NOMO-1 treated with DMSO at 0.1 percent for 48 hours (cell line): Measurements from ENCODE around the gene CPT2.

Experiments used
- DNase-seq: peaks from one replicate; lab custom pipeline; 2025; ENCODE audit not compliant: unreplicated experiment; lab: John Stamatoyannopoulos, UW

CPT2 gene

DNA sequence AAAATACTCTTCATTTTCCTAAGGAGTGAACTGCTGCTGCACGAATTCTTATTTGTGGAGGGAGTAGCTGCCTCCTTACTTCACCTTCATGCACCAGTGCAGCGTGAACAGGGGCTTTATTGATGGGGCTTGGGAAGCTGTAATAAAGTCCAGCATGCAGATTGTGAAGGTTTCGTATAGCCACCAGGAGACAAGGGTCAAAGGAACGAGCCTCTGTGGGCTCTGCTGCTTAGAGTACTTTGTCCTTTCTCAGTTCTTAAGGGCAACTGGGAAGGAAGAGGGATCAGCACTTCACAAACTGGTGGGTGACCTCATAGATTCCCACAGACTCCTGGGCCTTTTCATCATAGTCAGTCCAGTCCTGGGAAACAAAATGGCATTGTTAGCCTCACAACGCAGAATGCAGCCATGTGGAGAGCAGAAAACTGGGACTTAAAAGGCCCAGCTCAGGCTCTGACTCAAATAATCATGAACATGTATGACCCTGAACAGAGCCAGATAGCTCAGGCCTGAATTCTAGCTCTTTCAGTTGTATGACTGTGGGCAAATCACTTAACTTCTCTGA is 17.8 kb downstream of the CPT2 start:
- DNase-seq = no peak

DNA sequence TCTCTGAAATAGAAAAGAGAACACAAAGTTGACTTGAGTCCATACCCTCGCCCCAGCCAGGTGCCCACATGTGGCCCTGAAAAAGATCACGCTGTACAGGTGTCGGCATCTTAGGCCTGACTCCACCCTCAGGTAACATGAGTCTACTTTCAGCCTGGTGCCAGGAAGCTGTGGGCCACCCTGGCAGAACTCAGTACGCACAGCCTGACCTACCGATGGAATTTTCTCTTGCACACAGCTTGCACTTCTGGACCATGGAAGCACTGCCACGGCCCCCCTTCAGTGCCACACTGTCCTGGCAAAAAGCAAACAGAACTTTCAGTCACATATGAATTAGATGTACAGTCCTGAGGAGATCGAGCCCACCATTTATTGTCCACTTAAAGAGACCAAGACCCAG is 21.6 kb downstream of the CPT2 start:
- DNase-seq = no peak

DNA sequence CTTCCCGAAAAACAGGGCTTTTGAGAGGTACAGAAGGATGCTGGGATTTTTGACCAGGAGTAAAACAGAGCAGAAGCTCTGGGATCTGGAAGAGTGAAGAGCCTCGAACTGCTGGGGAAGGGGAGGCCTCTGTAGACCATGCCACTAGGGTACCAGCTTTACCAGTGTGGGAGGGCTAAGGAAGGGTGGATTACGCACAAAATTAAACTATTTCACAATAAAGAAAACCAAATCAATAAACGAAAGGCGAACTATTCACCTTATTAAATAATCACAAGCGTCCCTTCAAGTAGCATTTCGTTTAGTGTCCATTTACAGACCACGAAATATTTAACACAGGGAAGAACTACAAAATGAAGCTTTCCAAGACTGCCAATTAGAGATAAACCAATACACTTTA is 23.1 kb downstream of the CPT2 start:
- no peak for DNase-seq

DNA sequence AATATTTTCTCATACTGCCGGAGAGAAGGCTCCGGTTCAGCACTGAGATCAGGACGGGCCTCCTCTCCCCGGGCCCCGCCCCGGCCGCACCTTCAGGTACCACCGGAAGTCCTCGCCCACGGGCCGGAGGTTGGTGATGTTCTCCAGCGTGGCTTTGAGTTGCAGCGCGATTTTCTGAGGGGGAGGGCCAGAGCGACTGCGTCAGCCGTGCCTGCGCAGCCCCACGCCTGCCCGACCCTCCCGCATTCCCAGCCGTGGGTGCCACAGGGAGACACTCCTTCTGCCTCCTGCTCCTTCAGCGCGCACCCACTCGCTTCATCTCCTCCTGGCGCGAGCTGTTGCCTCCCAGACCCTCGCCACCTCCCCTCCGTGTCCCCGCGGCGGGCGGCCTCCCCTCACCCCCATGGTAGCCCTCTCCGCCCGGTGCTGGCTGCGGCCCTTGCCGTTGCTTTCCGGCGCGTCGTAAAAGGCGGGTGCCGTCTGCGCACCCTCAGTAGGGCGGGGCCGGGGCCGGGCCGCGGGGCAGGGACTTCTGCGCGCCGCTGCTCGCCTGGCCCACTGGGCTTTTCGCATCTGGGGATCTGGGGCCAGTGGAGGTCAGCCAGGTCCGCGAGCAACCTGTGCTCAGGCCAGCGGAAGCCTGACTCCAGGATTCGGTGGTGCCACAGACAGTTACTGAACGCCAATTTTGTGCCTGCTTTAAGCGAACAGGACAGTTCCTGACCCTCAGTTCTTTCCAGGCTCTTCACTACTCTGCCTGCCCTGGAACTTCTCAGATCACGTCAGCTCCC is 23.7 kb downstream of the CPT2 start, which contains the start of gene CZIB:
CZIB (minus strand) TSS at position 464 of the 791 bp plus-strand sequence; CDS start at position 405, 59 bp downstream.
- peak; percentile 87 for DNase-seq

DNA sequence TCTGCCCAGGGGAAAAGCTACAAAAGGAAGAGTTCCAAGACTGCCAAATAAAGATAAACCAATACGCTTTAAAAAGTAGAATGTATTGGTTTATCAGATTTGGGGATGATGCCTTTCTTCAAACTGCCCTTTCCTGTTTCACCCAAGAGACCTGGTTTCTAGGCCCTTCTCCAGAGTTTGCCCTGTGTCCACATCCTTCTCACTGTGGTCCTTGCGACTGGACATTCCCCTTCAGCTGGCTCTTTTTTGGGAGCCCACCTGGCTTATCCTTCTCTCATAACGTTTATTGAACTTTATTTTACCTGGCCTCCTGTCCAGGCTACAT is 24.3 kb downstream of the CPT2 start:
- DNase-seq = no peak

DNA sequence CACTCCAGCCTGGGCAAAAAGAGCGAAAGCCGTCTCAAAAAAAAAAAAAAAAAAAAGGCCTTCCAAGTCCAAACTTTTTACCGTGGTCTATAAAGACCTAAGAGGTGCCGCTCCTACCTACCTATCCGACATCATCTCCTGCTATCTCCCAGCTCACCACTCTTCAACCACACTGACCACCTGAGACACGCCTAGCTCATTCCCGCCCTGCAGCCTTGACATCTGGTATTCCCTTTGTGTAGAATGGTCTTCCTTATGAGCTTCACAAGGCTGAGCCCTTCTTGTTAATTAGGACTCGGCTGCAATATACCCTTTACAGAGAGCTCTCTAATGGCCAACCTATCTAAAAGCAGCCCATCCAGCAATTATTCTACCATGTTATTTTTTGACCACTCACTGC is 41.0 kb downstream of the CPT2 start:
- DNase-seq = no peak

DNA sequence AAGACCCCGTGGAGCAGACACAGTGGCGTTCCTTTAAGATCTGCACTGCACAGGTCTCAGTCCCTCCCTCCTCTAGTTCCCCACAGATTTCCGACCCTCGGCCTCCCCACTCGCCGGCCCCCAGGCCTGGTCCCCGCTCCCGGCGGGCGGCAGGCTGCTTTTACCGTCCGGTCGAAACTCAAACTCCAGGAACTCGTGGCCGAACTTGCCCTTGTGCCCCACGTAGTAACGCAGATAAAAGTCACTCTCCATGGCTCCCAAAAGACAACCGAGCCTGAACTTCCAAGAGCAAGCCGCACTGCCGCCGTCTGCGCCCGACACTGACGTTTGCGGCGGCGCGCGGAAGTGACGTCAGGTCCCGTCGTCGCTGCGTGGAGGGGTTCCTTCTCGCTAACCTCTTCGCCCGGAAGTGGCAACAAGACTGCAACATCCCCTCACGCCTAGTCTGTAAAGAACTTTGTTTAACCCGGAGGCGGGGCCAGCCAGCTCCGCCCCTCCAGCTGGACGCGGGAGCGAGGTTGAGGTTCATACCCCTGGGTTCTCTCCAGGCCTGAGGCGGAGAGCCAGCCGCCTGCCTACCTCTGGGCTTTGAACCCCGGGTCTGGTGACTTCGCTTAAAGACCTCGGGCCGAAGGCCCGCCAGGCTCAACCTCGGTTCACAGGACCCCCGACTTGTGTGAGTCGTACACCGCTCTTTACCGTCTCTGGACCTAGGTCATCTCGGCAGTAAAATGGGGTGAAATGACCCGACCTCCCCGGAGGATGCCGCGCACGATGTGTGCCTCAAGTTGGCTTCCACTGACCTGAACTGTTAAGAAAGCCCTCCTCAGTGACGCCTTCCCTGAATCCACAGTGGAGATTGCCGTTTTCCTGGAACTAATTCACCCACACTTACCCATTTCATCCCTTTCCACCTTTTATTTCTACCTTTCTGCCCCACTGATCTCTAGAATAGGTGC is 41.9 kb downstream of the CPT2 start, which contains the start of gene MAGOH:
MAGOH (minus strand) TSS at position 322 of the 959 bp plus-strand sequence; CDS start at position 252, 70 bp downstream.
- peak; percentile 94 for DNase-seq

DNA sequence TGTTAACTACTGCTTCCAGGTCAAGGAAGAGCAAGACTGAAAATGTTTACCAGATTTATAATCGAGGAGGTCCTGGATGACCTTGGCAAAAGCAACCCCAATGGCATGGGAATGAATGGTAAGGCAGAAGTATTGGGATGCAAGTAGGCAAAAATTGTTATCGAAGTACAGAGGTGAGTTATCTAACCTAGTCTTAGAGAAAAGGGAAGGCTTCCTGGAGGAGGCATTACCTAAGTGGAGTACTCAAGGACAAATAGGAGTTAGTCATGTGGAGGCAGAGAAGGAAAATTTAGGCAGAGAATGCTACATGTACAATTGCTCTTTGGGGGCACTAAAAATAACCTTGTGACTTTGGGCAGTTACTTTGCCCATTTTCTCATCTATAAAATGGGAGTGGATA is 45.2 kb downstream of the CPT2 start:
- no peak for DNase-seq

DNA sequence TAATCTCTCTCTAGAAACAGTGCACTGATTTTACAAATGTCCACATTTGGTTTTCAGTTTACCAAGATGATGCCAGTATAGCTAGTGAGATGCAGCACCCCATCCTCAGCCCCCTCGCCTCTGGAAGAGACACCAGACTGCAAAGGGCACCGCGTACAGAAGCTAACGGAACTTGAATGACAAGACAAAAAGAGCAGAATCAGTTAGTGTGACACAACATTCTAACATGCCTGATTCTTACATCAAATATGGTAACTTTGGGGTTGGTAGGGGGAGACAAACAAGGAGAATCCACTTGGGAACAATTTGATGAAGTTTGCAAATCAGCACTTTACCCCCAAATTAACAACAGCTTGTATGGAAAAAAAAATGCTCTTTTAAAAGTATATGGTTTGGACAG is 45.8 kb downstream of the CPT2 start:
- DNase-seq = no peak

DNA sequence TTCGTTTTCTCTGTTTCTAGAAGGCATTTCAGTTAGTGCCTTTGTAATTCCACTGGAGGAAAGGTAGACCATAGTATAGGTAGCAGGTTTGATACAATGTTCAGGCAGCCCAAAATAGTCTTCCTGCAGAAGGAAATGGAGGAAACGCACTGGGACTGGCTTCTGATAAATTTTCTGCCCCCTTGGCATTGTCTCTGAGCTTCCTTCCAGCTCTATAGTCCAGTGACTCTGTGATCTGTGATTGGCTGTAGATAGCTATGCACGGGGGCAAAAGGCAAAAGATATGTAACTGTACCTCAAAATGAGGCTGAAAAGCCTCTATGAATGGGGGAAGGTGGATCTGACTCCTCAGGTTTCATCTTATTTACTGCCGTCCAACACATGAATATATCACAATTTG is 47.5 kb downstream of the CPT2 start:
- DNase-seq = no peak

DNA sequence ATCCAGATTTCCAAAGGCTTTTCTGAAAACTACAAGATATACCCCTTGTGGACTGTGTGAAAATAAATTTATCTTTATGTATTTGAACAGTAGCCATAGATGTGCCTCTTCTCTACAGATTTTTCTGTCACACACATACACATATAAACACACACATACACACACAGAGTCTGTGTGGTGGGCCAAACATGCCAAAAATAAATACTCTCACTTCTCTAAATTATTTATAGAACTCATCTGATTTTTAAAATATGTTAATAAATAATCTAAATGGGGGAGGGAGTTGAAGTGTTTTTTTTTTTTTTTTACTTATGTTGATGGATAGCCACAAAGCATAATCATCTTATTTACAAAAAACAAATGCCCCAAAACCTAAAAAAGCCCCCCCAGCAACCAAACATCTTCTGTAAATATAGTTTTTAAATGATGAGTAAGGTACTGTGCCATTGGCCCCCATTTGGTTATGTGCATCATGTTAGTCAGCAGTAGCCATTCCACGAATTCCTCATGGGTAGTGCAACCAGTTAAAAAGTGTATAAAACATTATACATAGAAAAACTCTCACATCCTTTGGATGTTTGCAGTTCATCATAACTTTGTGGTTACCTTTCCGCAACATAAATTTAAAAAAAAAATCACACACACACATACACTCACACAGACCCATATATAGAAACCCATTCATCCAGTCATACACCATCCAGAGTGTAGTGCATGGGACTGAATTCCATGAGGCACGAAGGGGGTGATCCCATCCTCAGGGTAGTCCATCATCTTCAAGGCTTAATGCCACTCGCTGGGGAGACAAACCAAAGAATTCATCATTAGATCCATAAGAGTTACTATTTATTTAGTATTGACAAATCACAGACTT is 49.9 kb downstream of the CPT2 start:
- no peak for DNase-seq

DNA sequence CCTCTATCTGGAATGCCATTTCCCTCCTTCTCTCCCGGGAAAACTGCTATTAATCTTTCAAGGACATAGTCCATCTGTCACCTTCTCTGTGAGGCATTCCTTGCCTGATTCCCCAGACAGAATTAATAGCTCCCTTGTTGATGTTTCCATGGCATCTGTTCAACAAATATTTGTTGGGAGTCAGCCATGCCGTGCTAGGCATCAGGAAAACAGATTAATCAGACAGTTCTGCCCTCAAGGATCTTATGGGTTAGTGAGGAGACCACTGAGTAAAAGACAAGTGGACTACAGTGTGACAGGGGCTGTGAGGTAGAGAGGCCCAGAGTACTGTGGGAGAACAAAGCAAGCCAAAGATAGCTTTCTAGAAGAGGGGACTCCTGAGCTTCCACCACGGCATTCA is 53.1 kb downstream of the CPT2 start:
- DNase-seq = no peak

DNA sequence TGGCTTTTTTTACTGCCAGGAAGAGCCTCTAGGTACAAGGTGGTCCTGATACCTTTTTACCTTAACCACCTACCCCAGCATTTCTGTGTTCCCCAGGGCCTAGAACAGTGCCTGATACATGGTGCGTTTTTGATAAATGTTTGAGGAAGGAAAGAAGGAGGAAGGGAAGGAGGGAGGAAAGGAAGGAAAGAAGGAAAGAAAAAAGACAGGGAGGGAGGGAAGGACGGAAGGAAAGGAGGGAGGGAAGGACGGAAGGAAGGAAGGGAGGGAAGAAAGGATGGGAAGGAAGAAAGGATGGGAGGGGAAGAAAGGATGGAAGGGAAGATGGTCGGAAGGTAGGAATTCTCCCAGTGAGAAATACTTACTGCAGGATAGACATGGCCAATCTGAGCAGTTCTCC is 53.7 kb downstream of the CPT2 start:
- no peak for DNase-seq

DNA sequence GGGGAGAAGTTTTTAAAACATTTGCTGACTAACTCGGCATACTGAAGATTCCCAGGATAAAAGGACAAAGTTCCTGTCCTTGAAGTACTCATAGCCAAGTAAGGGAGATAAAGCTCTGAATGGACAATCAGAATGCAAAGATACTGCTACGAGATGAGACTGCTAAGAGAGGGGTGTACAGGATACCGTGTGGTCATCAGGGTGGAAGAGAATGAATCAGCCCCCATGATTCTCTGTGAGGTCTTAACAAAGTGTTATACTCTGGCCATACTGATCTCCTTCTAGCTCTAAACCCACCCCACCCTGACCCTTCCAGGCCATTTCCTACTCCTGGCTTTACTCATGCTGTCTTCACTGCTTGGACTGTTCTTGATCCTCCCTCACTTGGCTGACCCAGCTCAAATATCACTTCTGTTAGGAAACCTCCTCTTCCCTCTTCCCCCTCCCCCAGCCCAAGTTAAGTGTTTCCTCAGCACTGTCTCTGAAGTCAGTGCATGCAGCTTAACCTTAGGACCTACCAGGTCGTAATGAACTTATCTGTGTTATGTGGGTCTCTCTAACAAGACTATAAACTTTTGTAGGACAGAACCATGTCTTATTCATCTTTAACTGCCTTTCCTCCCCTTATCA is 57.5 kb downstream of the CPT2 start:
- no peak for DNase-seq

DNA sequence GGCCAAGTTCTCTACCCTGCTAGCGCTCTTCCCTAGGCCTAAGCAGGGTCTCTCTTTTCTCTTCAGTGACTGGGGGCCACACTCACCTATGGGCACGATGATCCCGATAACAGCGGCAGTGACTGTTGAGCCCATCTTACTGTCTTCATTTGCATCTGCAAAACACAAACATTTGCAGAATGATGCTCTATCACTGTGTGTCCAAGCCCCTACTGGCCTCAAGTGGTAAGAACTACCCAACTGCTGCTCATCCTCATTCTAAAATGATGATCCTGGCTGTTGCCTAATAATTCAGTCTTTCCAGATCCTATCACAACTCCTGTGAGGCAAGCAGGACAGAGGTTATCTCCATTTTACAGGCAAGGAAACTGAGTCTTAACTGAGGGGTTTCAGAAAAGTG is 58.4 kb downstream of the CPT2 start:
- DNase-seq = no peak

DNA sequence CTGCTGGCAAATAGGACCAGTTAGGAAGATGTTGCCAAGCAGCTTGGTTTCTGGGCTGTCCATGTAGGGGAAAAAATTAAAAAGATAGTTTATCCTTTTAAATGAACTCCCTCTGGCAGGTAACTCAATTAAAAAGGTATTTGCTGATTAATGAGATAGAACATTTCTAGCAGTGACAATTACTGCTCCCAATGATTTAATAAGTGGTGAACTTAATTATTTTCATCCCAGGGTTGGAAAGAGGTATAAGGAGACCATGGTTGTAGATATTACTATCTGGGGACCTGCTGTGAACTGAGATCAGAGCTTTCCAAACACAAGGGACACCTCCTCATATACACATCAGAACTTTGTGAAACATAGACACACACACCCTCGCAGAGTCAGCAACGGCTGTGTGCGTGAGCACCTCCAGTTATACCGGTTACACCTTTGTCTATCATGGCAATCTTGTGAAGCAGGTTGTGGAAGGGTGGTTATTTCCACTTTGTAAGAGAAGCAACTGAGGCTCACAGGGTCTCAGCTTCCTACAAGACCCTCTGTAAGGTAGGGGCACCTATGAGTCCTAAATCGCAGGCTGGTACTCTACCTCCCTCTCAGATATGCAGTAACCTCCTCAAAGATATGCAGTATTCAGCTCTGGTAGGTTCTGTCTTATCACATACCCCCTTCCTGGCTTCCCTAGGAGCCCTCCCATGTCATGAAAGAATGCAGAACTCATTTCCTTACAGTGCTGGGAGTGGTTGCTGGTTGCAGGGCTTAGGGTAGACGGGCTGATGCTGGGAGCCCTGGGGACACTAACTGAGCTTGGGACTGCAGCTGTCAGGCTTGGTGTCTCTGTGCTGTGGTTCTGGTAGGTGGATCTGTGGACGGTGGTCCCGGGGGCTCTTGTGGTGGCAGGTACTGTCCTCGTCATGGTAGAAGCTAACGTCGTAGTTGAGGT is 60.2 kb downstream of the CPT2 start:
- no peak for DNase-seq

DNA sequence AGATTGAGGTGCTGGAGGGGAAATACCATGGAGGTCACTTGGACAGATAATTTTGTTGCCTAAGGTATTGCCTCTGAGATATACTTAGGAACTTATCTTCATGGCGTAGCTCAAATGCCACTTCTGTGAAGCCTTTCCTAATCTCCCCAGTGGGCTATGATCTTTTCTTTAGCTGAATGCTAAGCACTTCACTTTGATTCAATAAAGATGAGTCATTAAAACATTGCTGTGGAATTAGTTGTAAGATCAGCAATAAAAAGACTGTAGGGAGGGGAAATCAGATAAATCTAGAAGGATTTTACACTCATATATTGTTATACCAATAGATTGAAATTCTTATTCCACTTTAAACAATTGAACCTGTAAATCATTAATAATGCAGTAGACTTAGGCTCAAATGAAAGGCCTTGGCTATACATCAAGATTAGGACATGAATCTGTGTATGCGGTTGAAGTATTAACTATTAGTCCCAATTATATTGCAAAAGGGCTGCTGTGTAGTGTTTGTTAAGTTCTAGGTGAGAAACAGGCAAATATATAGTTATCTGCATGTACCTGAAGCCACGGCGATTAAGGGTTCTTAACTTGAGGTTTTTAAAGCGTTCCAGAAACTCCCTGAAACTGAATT is 60.9 kb downstream of the CPT2 start:
- DNase-seq = no peak

DNA sequence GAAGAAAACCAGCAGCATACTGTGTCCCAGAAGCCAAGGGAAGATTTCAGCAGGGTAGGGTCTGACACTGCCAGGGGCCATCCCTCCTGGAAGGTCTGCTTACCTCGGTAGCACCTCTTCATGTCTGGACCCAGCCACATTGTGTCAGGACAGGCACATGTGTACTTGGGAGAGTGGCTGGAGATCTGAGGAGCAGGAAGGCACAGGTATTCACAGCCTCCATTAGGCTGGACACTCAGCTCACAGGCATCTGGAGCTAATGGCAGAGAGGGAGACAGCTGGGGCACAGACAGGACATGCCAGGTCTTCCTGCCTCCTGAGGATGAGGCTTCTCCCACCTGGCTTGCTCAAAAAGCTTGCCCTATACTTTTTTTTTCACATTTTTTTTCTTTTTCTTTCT is 61.6 kb downstream of the CPT2 start:
- no peak for DNase-seq

DNA sequence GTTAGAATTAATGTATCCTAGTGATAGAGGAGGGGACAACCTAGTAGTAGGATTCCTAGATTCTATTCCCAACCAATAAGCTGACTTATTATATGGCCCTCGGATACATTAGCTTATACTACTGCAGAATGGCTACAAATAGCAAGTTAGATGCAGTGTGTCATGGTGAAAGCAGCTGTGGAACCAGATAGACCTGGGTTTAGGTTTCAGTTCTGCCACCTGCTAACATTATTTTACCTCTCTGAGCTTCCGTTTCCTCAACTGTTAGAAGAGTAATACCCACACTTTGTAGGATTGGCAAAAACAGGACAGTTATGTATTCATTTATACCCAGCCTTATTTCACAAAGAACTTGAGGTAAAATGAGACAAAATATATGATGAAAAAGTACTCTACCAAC is 63.3 kb downstream of the CPT2 start:
- no peak for DNase-seq
